WTC11 (cell line): ENCODE data around the gene FAM237A.

Source experiments
- ATF3 ChIP-seq: sonication (generic); formaldehyde crosslinking; conservative IDR thresholded peaks from 2 replicates; pipeline ENCODE4 v1.8.1; 2022; ENCODE audit warnings: mild to moderate bottlenecking, missing genetic modification reagents
- NFE2L1 ChIP-seq: sonication (generic); formaldehyde crosslinking; IDR thresholded peaks from 2 replicates; pipeline ENCODE4 v1.8.1; 2023; ENCODE audit warnings: missing genetic modification reagents
- TF ChIP-seq, protein P1 (sequence below): sonication (generic); formaldehyde crosslinking; IDR thresholded peaks from 2 replicates; pipeline ENCODE4 v1.8.1; 2022; ENCODE audit warnings: low read depth, missing genetic modification reagents, borderline replicate concordance
- TF ChIP-seq, protein P2 (sequence below): fragments of 200-600 bp; IDR thresholded peaks from 2 replicates; pipeline ENCODE4 v1.8.0; 2022; ENCODE audit warnings: antibody characterized with exemption
- TF ChIP-seq, protein P3 (sequence below): sonication (generic); formaldehyde crosslinking; IDR thresholded peaks from 2 replicates; pipeline ENCODE4 v1.8.0; 2022; ENCODE audit warnings: mild to moderate bottlenecking, missing genetic modification reagents
- TF ChIP-seq, protein P4 (sequence below): sonication (generic); formaldehyde crosslinking; IDR thresholded peaks from 2 replicates; pipeline ENCODE4 v1.8.1; 2023; ENCODE audit warnings: mild to moderate bottlenecking, missing genetic modification reagents, moderate library complexity

- TF ChIP-seq, protein P1, sequence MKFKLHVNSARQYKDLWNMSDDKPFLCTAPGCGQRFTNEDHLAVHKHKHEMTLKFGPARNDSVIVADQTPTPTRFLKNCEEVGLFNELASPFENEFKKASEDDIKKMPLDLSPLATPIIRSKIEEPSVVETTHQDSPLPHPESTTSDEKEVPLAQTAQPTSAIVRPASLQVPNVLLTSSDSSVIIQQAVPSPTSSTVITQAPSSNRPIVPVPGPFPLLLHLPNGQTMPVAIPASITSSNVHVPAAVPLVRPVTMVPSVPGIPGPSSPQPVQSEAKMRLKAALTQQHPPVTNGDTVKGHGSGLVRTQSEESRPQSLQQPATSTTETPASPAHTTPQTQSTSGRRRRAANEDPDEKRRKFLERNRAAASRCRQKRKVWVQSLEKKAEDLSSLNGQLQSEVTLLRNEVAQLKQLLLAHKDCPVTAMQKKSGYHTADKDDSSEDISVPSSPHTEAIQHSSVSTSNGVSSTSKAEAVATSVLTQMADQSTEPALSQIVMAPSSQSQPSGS, result no peak
- TF ChIP-seq, protein P2, sequence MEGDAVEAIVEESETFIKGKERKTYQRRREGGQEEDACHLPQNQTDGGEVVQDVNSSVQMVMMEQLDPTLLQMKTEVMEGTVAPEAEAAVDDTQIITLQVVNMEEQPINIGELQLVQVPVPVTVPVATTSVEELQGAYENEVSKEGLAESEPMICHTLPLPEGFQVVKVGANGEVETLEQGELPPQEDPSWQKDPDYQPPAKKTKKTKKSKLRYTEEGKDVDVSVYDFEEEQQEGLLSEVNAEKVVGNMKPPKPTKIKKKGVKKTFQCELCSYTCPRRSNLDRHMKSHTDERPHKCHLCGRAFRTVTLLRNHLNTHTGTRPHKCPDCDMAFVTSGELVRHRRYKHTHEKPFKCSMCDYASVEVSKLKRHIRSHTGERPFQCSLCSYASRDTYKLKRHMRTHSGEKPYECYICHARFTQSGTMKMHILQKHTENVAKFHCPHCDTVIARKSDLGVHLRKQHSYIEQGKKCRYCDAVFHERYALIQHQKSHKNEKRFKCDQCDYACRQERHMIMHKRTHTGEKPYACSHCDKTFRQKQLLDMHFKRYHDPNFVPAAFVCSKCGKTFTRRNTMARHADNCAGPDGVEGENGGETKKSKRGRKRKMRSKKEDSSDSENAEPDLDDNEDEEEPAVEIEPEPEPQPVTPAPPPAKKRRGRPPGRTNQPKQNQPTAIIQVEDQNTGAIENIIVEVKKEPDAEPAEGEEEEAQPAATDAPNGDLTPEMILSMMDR, result no peak
- TF ChIP-seq ATF3 (CRISPR knock-in tag) (no peak), NFE2L1 (CRISPR knock-in tag) (no peak)
- TF ChIP-seq, protein P3, sequence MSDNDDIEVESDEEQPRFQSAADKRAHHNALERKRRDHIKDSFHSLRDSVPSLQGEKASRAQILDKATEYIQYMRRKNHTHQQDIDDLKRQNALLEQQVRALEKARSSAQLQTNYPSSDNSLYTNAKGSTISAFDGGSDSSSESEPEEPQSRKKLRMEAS, result no peak
- TF ChIP-seq, protein P4, sequence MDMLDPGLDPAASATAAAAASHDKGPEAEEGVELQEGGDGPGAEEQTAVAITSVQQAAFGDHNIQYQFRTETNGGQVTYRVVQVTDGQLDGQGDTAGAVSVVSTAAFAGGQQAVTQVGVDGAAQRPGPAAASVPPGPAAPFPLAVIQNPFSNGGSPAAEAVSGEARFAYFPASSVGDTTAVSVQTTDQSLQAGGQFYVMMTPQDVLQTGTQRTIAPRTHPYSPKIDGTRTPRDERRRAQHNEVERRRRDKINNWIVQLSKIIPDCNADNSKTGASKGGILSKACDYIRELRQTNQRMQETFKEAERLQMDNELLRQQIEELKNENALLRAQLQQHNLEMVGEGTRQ (CRISPR knock-in tag), result no peak
These were observed 26.1 kb upstream of the FAM237A start for GRCh38 chr2:206616151-206616550.
